ENCODE data around the gene STOX2.

The STOX2 gene

DNA sequence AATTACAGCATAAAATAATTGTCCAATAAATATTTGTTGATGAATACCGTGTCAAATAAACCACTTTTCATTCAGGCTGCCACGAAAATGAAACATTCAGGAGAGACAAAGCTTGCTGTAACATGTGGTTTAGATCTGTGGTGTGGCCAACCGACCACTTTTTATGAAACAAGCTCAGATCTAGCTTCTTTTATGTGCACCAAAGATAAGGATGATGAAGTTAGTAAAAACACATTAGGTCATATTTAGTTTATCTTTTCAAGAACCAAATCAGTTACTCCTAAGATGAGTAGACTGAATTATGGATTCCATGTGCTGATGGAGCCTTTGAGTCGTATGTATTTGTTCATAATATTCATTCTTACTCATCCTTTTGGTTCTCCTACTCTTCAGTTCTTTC lies 35.8 kb downstream of the STOX2 start:
- TF ChIP-seq TOX (CRISPR knock-in tag; IDR thresholded peaks at IDR 0.05; ENCODE audit: borderline replicate concordance): no peak
- TF ChIP-seq CSDC2 (CRISPR knock-in tag; IDR thresholded peaks at IDR 0.05): no peak
- no peak for TF ChIP-seq ESRRG (CRISPR knock-in tag; IDR thresholded peaks at IDR 0.05)
- no peak for TF ChIP-seq OSR1 (CRISPR knock-in tag; IDR thresholded peaks at IDR 0.05)
- no peak for TF ChIP-seq ARNTL (CRISPR knock-in tag; IDR thresholded peaks at IDR 0.05; ENCODE audit: borderline replicate concordance, low read depth)
- TF ChIP-seq POU6F1 (CRISPR knock-in tag; IDR thresholded peaks at IDR 0.05; ENCODE audit: borderline replicate concordance, low read depth): no peak
- TF ChIP-seq, protein P1, sequence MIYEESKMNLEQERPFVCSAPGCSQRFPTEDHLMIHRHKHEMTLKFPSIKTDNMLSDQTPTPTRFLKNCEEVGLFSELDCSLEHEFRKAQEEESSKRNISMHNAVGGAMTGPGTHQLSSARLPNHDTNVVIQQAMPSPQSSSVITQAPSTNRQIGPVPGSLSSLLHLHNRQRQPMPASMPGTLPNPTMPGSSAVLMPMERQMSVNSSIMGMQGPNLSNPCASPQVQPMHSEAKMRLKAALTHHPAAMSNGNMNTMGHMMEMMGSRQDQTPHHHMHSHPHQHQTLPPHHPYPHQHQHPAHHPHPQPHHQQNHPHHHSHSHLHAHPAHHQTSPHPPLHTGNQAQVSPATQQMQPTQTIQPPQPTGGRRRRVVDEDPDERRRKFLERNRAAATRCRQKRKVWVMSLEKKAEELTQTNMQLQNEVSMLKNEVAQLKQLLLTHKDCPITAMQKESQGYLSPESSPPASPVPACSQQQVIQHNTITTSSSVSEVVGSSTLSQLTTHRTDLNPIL (CRISPR knock-in tag; IDR thresholded peaks at IDR 0.05; ENCODE audit: low read depth): no peak
- TF ChIP-seq RARB (CRISPR knock-in tag; IDR thresholded peaks at IDR 0.05): no peak
- no peak for TF ChIP-seq ZC3H10 (CRISPR knock-in tag; IDR thresholded peaks at IDR 0.05)
- TF ChIP-seq TCF4 (CRISPR knock-in tag; IDR thresholded peaks at IDR 0.05; ENCODE audit: borderline replicate concordance): no peak
- TF ChIP-seq ZNF565 (CRISPR knock-in tag; conservative IDR thresholded peaks at IDR 0.05; ENCODE audit: low read depth): no peak
- TF ChIP-seq, protein P2, sequence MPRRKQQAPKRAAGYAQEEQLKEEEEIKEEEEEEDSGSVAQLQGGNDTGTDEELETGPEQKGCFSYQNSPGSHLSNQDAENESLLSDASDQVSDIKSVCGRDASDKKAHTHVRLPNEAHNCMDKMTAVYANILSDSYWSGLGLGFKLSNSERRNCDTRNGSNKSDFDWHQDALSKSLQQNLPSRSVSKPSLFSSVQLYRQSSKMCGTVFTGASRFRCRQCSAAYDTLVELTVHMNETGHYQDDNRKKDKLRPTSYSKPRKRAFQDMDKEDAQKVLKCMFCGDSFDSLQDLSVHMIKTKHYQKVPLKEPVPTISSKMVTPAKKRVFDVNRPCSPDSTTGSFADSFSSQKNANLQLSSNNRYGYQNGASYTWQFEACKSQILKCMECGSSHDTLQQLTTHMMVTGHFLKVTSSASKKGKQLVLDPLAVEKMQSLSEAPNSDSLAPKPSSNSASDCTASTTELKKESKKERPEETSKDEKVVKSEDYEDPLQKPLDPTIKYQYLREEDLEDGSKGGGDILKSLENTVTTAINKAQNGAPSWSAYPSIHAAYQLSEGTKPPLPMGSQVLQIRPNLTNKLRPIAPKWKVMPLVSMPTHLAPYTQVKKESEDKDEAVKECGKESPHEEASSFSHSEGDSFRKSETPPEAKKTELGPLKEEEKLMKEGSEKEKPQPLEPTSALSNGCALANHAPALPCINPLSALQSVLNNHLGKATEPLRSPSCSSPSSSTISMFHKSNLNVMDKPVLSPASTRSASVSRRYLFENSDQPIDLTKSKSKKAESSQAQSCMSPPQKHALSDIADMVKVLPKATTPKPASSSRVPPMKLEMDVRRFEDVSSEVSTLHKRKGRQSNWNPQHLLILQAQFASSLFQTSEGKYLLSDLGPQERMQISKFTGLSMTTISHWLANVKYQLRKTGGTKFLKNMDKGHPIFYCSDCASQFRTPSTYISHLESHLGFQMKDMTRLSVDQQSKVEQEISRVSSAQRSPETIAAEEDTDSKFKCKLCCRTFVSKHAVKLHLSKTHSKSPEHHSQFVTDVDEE (CRISPR knock-in tag; IDR thresholded peaks at IDR 0.05): no peak
- no peak for TF ChIP-seq ZFP30 (CRISPR knock-in tag; IDR thresholded peaks at IDR 0.05)
- ATAC-seq: no peak

DNA sequence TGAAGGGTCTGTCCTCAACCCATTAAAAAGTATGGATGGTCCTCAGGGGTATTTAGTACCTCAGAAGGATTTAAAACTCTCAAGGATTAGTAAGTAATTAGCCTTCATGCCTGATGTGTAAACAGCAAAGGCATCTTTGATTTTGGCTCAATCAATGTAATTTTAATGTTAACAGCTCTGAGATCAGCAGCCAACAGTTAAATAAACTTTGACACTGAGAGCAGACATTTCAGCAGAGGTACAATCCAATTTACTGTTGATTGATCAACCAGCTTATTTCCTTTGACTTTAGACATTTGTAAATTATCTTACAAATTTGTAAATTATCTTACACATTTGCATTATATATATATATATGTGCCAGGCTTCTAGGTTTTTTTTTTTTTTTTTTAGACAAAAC lies 36.9 kb downstream of the STOX2 start:
- ATAC-seq: no peak
- TF ChIP-seq SNAI2 (CRISPR knock-in tag; IDR thresholded peaks at IDR 0.05): no peak
- TF ChIP-seq, protein P3, sequence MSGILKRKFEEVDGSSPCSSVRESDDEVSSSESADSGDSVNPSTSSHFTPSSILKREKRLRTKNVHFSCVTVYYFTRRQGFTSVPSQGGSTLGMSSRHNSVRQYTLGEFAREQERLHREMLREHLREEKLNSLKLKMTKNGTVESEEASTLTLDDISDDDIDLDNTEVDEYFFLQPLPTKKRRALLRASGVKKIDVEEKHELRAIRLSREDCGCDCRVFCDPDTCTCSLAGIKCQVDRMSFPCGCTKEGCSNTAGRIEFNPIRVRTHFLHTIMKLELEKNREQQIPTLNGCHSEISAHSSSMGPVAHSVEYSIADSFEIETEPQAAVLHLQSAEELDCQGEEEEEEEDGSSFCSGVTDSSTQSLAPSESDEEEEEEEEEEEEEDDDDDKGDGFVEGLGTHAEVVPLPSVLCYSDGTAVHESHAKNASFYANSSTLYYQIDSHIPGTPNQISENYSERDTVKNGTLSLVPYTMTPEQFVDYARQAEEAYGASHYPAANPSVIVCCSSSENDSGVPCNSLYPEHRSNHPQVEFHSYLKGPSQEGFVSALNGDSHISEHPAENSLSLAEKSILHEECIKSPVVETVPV (CRISPR knock-in tag; IDR thresholded peaks at IDR 0.05): no peak
- no peak for TF ChIP-seq PPARA (CRISPR knock-in tag; IDR thresholded peaks at IDR 0.05; ENCODE audit: borderline replicate concordance)

DNA sequence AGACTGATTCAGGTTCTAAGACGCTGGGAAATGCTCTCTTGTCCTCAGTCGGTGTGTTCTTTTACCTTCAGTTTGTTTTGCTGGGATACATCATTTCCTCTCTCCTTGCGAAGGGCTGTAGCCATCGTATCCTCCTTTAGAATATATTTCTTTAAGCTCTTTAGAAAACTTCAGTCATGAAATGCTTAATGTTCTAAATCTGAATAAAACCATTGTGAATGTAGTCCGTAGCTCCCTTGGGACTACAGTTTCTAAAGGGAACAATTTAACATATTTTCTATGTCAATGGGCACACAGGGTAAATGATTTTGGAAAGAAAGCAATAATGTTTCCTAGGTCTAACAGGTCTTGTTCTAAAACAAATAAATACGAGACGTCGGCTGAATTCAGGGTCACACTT lies 40.6 kb downstream of the STOX2 start:
- TF ChIP-seq ZFP30 (CRISPR knock-in tag; IDR thresholded peaks at IDR 0.05) (no peak), ISL1 (CRISPR knock-in tag; IDR thresholded peaks at IDR 0.05) (no peak), TOX (CRISPR knock-in tag; IDR thresholded peaks at IDR 0.05; ENCODE audit: borderline replicate concordance) (no peak), ZNF8 (CRISPR knock-in tag; IDR thresholded peaks at IDR 0.05) (no peak), GLIS3 (CRISPR knock-in tag; IDR thresholded peaks at IDR 0.05) (no peak), ZFP3 (CRISPR knock-in tag; IDR thresholded peaks at IDR 0.05) (no peak), ZC3H10 (CRISPR knock-in tag; IDR thresholded peaks at IDR 0.05) (no peak), ESRRG (CRISPR knock-in tag; IDR thresholded peaks at IDR 0.05) (no peak), CSDC2 (CRISPR knock-in tag; IDR thresholded peaks at IDR 0.05) (no peak), BACH2 (CRISPR knock-in tag; IDR thresholded peaks at IDR 0.05; ENCODE audit: borderline replicate concordance) (no peak)
- TF ChIP-seq, protein P4, sequence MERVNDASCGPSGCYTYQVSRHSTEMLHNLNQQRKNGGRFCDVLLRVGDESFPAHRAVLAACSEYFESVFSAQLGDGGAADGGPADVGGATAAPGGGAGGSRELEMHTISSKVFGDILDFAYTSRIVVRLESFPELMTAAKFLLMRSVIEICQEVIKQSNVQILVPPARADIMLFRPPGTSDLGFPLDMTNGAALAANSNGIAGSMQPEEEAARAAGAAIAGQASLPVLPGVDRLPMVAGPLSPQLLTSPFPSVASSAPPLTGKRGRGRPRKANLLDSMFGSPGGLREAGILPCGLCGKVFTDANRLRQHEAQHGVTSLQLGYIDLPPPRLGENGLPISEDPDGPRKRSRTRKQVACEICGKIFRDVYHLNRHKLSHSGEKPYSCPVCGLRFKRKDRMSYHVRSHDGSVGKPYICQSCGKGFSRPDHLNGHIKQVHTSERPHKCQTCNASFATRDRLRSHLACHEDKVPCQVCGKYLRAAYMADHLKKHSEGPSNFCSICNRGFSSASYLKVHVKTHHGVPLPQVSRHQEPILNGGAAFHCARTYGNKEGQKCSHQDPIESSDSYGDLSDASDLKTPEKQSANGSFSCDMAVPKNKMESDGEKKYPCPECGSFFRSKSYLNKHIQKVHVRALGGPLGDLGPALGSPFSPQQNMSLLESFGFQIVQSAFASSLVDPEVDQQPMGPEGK (CRISPR knock-in tag; IDR thresholded peaks at IDR 0.05; ENCODE audit: borderline replicate concordance): no peak
- TF ChIP-seq, protein P2 (CRISPR knock-in tag; IDR thresholded peaks at IDR 0.05): no peak
- TF ChIP-seq, protein P3 (CRISPR knock-in tag; IDR thresholded peaks at IDR 0.05): no peak
- no peak for ATAC-seq

Data from SK-N-SH treated with all-trans-retinoic acid at 6 μM for 48 hours (cell line).